Prostate gland (tissue), 2 donors: ENCODE results near the gene OR5B21. TPM values are rescaled to one million over a fixed set of nuclear protein-coding genes. Genes with fewer than 3 reads are reported as not detected.

Source experiments
- DNase-seq: peaks from one replicate; pipeline ENCODE4 v3.0.0-alpha.2; 2019; ENCODE audit warnings: low spot score
- H3K27ac ChIP-seq, 2 donors: fragments of 200-600 bp; sonication (generic); 2 replicates each; pipeline ENCODE4 v1.5.1; 2017 to 2019
- H3K27me3 ChIP-seq: fragments of 200-600 bp; sonication (generic); replicated peaks from 2 replicates; pipeline ENCODE4 v1.5.1; 2019; ENCODE audit not compliant: insufficient read depth
- H3K36me3 ChIP-seq, 2 donors: fragments of 200-600 bp; sonication (generic); 1 replicate in 1 of 2; 2 replicates in 1 of 2; pipeline versions ENCODE4 v1.5.1 to v1.8.1; 2017 to 2019
- H3K4me1 ChIP-seq: fragments of 200-600 bp; sonication (generic); replicated peaks from 2 replicates; pipeline ENCODE4 v1.5.1; 2019
- H3K4me3 ChIP-seq, 2 donors: fragments of 200-600 bp; sonication (generic); 2 replicates each; pipeline ENCODE4 v1.5.1; 2017 to 2019
- H3K9me3 ChIP-seq: fragments of 200-600 bp; sonication (generic); 2 replicates; pipeline ENCODE4 v1.5.1; 2017
- POLR2A ChIP-seq: fragments of 450-650 bp; IDR thresholded peaks from one replicate; pipeline ENCODE4 v1.6.1; 2016; ENCODE audit warnings: antibody characterized with exemption, mild to moderate bottlenecking
- POLR2AphosphoS5 ChIP-seq: sonication (generic); formaldehyde crosslinking; IDR thresholded peaks from one replicate; pipeline ENCODE4 v1.6.1; 2017; ENCODE audit warnings: antibody characterized with exemption
- WGBS: methylation state at CpG from one replicate; pipeline ENCODE4 v1.1.5; 2018; 5-methylcytosine and 5-hydroxymethylcytosine counted together
- intact Hi-C: fragments of 100-400 bp; cut with DNase I; formaldehyde crosslinking; loops from one replicate; pipeline ENCODE4 v1.14.2; 2022
- total RNA-seq, 2 donors: library from RNA; depleted of rRNA; stranded (reverse); fragments of >200 nt; gene quantifications; one replicate each; pipeline ENCODE4 v1.1.0, GENCODE V29; 2016
- TF ChIP-seq, protein P1 (sequence below), 4 experiments: fragments of 200-600 bp in 2 of 4; fragments of 450-650 bp in 2 of 4; sonication (generic) in 2 of 4; IDR thresholded peaks; 1 replicate in 3 of 4; 2 replicates in 1 of 4; pipeline ENCODE4 v1.5.1; 2016 to 2019; ENCODE audit warnings: antibody characterized with exemption in 4 of 4, mild to moderate bottlenecking in 2 of 4, moderate library complexity in 2 of 4

Gene OR5B21
- total RNA-seq, 2 donors from 2014 or later = not detected

DNA sequence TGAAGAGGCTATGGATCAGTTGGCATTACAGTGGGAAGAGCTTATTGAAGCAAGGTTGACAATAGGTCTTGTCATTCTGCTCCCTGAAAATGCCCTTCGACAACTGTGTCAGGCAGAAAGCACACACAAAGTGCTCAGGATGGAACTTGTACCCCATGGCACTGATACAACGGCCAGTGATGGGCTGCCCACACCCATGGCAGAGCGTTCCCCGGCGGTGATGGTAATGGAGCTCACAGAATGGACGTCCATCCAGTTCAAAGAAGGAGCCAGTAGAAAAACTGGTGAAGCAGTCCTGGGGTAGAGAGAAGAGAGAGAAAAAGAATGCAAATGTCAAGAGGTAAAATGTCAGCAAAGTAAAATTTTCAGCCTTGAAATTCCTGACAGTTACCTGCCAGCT lies 19.5 kb upstream of the OR5B21 start:
- WGBS = 94% methylated on average over 6 of the region's 6 CpGs
- Histone ChIP-seq H3K4me1 (no peaks in the 10 kb centered on the region), H3K27me3 (no peaks in the 10 kb centered on the region), H3K36me3 (no peaks in the 10 kb centered on the region), H3K9me3 (no peaks in the 10 kb centered on the region), H3K27ac (no peak overlapping the region), H3K4me3 (no peak overlapping the region)
- no peak for DNase-seq
- intact Hi-C loops = no loop called here
- TF ChIP-seq POLR2AphosphoS5 (no peak), POLR2A (no peak)
- TF ChIP-seq, protein P1, sequence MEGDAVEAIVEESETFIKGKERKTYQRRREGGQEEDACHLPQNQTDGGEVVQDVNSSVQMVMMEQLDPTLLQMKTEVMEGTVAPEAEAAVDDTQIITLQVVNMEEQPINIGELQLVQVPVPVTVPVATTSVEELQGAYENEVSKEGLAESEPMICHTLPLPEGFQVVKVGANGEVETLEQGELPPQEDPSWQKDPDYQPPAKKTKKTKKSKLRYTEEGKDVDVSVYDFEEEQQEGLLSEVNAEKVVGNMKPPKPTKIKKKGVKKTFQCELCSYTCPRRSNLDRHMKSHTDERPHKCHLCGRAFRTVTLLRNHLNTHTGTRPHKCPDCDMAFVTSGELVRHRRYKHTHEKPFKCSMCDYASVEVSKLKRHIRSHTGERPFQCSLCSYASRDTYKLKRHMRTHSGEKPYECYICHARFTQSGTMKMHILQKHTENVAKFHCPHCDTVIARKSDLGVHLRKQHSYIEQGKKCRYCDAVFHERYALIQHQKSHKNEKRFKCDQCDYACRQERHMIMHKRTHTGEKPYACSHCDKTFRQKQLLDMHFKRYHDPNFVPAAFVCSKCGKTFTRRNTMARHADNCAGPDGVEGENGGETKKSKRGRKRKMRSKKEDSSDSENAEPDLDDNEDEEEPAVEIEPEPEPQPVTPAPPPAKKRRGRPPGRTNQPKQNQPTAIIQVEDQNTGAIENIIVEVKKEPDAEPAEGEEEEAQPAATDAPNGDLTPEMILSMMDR (IDR thresholded peaks at IDR 0.05) = no peak

DNA sequence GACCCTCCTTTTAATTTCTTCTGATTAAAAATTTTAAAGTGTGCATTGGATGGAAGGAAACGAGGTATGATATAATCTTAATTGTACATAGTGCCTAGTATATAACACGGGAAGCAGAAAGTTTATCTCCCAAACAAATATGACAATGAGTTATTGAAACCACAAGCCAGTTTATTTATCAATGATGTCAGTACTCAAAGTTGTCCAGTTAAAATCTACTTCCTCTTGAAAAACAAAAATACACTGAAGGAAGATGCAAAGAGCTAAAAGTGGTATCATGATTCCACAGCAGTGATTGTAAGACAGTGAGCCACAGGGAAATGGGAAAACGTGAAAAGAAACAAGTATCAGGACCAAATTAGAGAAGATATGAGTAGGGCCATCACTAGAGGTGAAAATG lies 18.8 kb upstream of the OR5B21 start:
- intact Hi-C loops = no loop called here

DNA sequence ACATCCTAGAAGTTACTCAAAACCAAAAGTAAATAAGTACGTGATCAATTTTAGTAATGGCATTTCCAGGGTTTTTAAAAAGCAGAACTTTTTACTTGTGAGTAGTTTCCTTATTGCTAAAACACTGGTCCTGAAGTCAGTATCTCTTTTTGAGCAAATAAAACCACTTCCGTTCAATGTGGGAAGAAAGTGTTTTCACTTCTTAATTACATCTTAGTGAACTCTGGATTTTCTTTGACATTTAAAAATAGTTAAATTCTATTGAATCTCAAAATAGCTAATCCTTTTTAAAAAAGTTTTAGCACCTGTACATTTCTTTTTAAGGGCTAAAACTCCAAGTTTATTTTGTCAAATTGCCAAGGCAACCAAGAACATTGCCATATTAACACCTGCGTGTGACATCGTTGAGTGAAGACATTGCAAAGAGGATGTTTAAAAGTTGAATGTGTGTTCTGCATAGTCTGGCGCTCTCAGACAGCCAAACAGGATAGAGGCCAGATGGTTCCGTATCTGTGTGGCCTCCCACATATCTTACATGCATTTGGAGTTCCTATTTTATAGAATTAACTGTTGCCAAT lies 17.2 kb upstream of the OR5B21 start:
- TF ChIP-seq POLR2A (no peak), POLR2AphosphoS5 (no peak)
- TF ChIP-seq, protein P1 (IDR thresholded peaks at IDR 0.05) = no peak
- H3K4me3 ChIP-seq = no peak overlapping the region
- no peak for DNase-seq

More for the DNA sequence above, 18.8 kb upstream of the OR5B21 start:
- Histone ChIP-seq H3K36me3 (no peaks in the 10 kb centered on the region), H3K27me3 (no peaks in the 10 kb centered on the region), H3K27ac (no peak overlapping the region), H3K4me3 (no peak overlapping the region), H3K4me1 (no peaks in the 10 kb centered on the region), H3K9me3 (no peaks in the 10 kb centered on the region)
- TF ChIP-seq POLR2A (no peak), POLR2AphosphoS5 (no peak)
- TF ChIP-seq, protein P1 (IDR thresholded peaks at IDR 0.05) = no peak
- DNase-seq = no peak
- WGBS = 59% methylated on average over 3 of the region's 3 CpGs

DNA sequence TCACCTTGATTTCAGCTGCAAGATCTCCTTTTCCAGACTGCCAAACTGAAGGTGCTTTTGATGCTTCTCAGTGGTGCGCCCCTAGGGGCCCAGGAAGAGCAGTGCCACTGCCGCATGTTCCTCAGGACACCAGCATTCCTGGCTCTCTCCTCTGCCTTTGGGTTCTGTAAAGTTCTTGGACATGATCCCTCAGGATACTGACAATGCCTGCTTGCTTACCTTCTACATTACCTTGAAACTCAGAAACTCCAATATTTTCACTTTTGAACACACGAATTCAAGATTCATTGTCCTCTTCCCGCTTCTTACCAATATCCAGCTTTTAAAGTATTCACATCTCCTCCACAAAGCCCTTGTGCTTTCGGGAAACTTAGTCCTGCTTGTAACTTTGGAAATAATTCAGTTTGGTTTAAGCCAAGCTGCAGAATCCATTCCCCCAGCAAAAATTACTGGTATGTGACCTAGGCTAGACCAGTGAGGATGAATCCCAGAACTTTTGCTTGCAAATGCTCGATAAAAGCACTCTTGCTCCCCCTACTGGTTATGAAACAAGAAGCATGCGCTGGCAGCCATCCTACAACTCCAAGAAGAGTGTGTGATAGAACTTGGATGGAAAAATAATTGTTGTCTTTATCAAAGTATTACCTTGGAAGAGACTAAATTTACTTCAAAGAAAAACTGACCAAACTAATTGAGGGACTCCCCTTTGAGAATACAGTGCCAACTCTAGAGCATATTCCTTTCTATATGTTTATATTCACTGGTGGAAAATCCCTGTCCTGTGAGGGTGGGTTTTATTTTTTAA lies 16.5 kb upstream of the OR5B21 start:
- no peaks in the 10 kb centered on the region for H3K4me1 ChIP-seq
- no peaks in the 10 kb centered on the region for H3K9me3 ChIP-seq
- H3K4me3 ChIP-seq = no peak overlapping the region
- intact Hi-C loops = no loop called here
- WGBS = 26% methylated on average over 7 of the region's 7 CpGs
- TF ChIP-seq POLR2A = no peak
- TF ChIP-seq, protein P1 (IDR thresholded peaks at IDR 0.05) = peak; percentile 16 to 63 (median 54)
- TF ChIP-seq POLR2AphosphoS5 = peak; percentile 13
- no peak overlapping the region for H3K27ac ChIP-seq
- peak; percentile 49 for DNase-seq
- H3K36me3 ChIP-seq = no peaks in the 10 kb centered on the region
- no peaks in the 10 kb centered on the region for H3K27me3 ChIP-seq

More for the DNA sequence above, 17.2 kb upstream of the OR5B21 start:
- H3K27ac ChIP-seq = no peak overlapping the region
- no peaks in the 10 kb centered on the region for H3K4me1 ChIP-seq
- no peaks in the 10 kb centered on the region for H3K9me3 ChIP-seq
- WGBS = 12% methylated on average over 6 of the region's 6 CpGs
- H3K36me3 ChIP-seq = no peaks in the 10 kb centered on the region
- H3K27me3 ChIP-seq = no peaks in the 10 kb centered on the region
- intact Hi-C loops = no loop called here
